ENCODE measurements around the gene FPR3. TPM values are rescaled to one million over a fixed set of nuclear protein-coding genes. Genes with fewer than 3 reads are reported as not detected.

The FPR3 gene
- total and polyA plus RNA-seq, 4 donors: 5.5 to 19.1 (median 11.2) TPM

DNA sequence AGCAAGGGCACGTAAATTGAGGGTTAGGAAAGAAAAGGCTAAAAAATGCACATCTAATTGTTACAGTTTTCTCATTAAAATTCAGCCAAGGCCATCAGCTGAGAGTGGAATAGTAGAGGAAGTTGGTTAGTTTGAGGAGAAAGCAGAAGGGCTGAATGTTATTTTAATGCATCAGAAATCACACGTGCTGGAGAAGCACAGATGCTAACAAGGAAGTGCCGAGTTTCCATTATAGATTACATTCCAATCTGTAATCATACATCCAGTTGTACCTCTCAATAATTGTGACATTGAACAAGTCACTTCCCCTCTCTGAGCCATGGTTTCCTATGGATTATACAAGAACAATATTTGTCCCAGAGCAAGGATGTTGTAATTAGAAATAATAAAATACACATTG, 25.1 kb downstream of the FPR3 start:
- Histone ChIP-seq H3K27ac (ENCODE audit: low read depth in 1 of 2, low read length in 1 of 2) (no peak overlapping the region), H3K9me3 (ENCODE audit: control insufficient read depth in 4 of 4, insufficient read depth in 3 of 4, low read length in 3 of 4) (peaks cover 0 to 16% (median 0%) of the 10 kb centered on the region in 4 donors), H3K36me3 (ENCODE audit: control insufficient read depth in 4 of 4, insufficient read depth in 4 of 4, low read length in 4 of 4) (no peaks in the 10 kb centered on the region), H3K27me3 (ENCODE audit: control insufficient read depth in 3 of 3, insufficient read depth in 3 of 3, low read length in 2 of 3) (peaks cover 0 to 4% (median 0%) of the 10 kb centered on the region in 3 donors), H3K4me3 (no peak overlapping the region), H3K4me1 (ENCODE audit: control insufficient read depth in 5 of 5, insufficient read depth in 5 of 5, low read length in 5 of 5) (no peaks in the 10 kb centered on the region), H3K9ac (ENCODE audit: insufficient read depth in 1 of 2, low read length in 2 of 2) (no peak overlapping the region)
- 48 to 57% methylated on average over 3 of the region's 3 CpGs for WGBS, 2 donors
- DNase-seq (no peak), ATAC-seq (ENCODE audit: insufficient read depth, low FRiP score) (no peak)
- TF ChIP-seq, protein P1, sequence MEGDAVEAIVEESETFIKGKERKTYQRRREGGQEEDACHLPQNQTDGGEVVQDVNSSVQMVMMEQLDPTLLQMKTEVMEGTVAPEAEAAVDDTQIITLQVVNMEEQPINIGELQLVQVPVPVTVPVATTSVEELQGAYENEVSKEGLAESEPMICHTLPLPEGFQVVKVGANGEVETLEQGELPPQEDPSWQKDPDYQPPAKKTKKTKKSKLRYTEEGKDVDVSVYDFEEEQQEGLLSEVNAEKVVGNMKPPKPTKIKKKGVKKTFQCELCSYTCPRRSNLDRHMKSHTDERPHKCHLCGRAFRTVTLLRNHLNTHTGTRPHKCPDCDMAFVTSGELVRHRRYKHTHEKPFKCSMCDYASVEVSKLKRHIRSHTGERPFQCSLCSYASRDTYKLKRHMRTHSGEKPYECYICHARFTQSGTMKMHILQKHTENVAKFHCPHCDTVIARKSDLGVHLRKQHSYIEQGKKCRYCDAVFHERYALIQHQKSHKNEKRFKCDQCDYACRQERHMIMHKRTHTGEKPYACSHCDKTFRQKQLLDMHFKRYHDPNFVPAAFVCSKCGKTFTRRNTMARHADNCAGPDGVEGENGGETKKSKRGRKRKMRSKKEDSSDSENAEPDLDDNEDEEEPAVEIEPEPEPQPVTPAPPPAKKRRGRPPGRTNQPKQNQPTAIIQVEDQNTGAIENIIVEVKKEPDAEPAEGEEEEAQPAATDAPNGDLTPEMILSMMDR (IDR thresholded peaks at IDR 0.05; ENCODE audit: control extremely low read depth, extremely low read depth): no peak

DNA sequence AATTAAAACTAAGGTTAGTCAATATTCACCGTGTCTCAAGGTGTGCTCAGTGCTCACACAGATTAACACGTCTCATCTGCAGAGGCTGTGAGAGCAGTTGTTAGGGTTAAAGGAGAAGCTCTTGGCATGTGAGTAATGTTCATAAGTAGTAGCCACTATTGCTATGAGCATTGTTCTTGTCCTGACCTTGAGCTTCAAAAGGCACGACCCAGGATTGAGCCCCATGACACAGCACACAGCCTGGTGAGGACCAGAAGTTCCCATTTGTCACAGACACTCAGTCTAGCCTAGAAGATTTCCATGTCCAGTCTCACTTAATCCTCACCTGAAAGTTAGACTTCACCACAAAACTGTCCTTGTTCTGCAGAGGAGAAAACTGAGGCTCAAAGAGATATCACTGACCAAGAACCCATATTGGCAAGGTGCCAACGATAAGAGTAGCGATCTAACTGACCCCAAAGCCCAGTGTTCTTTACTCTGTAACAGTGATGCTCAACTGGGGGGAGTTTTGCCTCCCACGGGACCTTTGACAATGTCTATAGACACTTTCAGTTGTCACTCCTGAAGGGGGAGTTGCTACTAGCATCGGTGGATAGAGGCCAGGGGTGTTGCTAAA, 26.0 kb downstream of the FPR3 start:
- no peak for ATAC-seq (ENCODE audit: insufficient read depth, low FRiP score)
- 74 to 79% methylated on average over 7 of the region's 7 CpGs for WGBS, 2 donors

GRCh38 chr19:51821456-51821855, 26.5 kb downstream of the FPR3 start:
- Histone ChIP-seq H3K27ac (ENCODE audit: low read depth in 1 of 2, low read length in 1 of 2) (no peak overlapping the region), H3K9me3 (ENCODE audit: control insufficient read depth in 4 of 4, insufficient read depth in 3 of 4, low read length in 3 of 4) (peaks cover 0 to 12% (median 0%) of the 10 kb centered on the region in 4 donors), H3K36me3 (ENCODE audit: control insufficient read depth in 4 of 4, insufficient read depth in 4 of 4, low read length in 4 of 4) (no peaks in the 10 kb centered on the region), H3K4me3 (no peak overlapping the region), H3K27me3 (ENCODE audit: control insufficient read depth in 3 of 3, insufficient read depth in 3 of 3, low read length in 2 of 3) (peaks cover 0 to 4% (median 0%) of the 10 kb centered on the region in 3 donors), H3K4me1 (ENCODE audit: control insufficient read depth in 5 of 5, insufficient read depth in 5 of 5, low read length in 5 of 5) (no peaks in the 10 kb centered on the region), H3K9ac (ENCODE audit: insufficient read depth in 1 of 2, low read length in 2 of 2) (no peak overlapping the region)
- WGBS, 2 donors: 60 to 64% methylated on average over 3 of the region's 3 CpGs
- ATAC-seq (ENCODE audit: insufficient read depth, low FRiP score) (no peak), DNase-seq (no peak)
- TF ChIP-seq, protein P1 (IDR thresholded peaks at IDR 0.05; ENCODE audit: control extremely low read depth, extremely low read depth): no peak

More for the DNA sequence above, 26.0 kb downstream of the FPR3 start:
- Histone ChIP-seq H3K9ac (ENCODE audit: insufficient read depth in 1 of 2, low read length in 2 of 2) (no peak overlapping the region), H3K9me3 (ENCODE audit: control insufficient read depth in 4 of 4, insufficient read depth in 3 of 4, low read length in 3 of 4) (peaks cover 0 to 12% (median 0%) of the 10 kb centered on the region in 4 donors), H3K4me1 (ENCODE audit: control insufficient read depth in 5 of 5, insufficient read depth in 5 of 5, low read length in 5 of 5) (no peaks in the 10 kb centered on the region), H3K27me3 (ENCODE audit: control insufficient read depth in 3 of 3, insufficient read depth in 3 of 3, low read length in 2 of 3) (peaks cover 0 to 4% (median 0%) of the 10 kb centered on the region in 3 donors), H3K4me3 (no peak overlapping the region), H3K27ac (ENCODE audit: low read depth in 1 of 2, low read length in 1 of 2) (no peak overlapping the region), H3K36me3 (ENCODE audit: control insufficient read depth in 4 of 4, insufficient read depth in 4 of 4, low read length in 4 of 4) (no peaks in the 10 kb centered on the region)
- DNase-seq: no peak
- TF ChIP-seq, protein P1 (IDR thresholded peaks at IDR 0.05; ENCODE audit: control extremely low read depth, extremely low read depth): no peak

DNA sequence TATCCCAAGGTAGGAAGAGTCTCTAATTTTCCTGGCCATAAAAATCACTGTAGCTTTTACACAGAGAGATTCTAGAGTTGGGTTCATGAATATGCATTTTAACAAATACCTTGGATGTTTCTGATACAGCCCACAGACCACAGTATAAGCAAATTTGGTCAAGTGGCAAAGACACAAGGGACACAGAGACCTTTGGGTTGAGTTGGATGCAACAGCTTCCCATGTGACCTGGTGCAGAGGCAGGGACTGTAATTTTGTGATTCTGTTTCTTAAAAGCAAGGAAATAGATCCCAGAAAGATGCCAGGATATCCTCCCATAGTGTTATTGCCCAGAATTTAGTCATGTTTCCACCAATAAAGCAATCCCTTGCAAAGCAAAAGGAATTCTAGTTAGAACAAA, 27.0 kb downstream of the FPR3 start:
- no peak overlapping the region for H3K27ac ChIP-seq (ENCODE audit: low read depth in 1 of 2, low read length in 1 of 2)
- ATAC-seq (ENCODE audit: insufficient read depth, low FRiP score): no peak

More for the DNA sequence above, 27.0 kb downstream of the FPR3 start:
- Histone ChIP-seq H3K9ac (ENCODE audit: insufficient read depth in 1 of 2, low read length in 2 of 2) (no peak overlapping the region), H3K4me1 (ENCODE audit: control insufficient read depth in 5 of 5, insufficient read depth in 5 of 5, low read length in 5 of 5) (no peaks in the 10 kb centered on the region), H3K36me3 (ENCODE audit: control insufficient read depth in 4 of 4, insufficient read depth in 4 of 4, low read length in 4 of 4) (no peaks in the 10 kb centered on the region), H3K4me3 (no peak overlapping the region), H3K27me3 (ENCODE audit: control insufficient read depth in 3 of 3, insufficient read depth in 3 of 3, low read length in 2 of 3) (peaks cover 0 to 4% (median 0%) of the 10 kb centered on the region in 3 donors), H3K9me3 (ENCODE audit: control insufficient read depth in 4 of 4, insufficient read depth in 3 of 4, low read length in 3 of 4) (peaks cover 0 to 14% (median 0%) of the 10 kb centered on the region in 4 donors)
- DNase-seq: no peak
- TF ChIP-seq, protein P1 (IDR thresholded peaks at IDR 0.05; ENCODE audit: control extremely low read depth, extremely low read depth): no peak

Data from lung (tissue), 12 donors.